ENCODE results near the gene GALNT17. TPM values are rescaled to one million over a fixed set of nuclear protein-coding genes. Genes with fewer than 3 reads are reported as not detected.

Gene GALNT17
- total RNA-seq, 3 donors from 2014 or later = 0.69 to 17.3 (median 1.6) TPM

- DNase-seq = no peak
- Histone ChIP-seq H3K36me3 (ENCODE audit: low read depth) (no peaks in the 10 kb centered on the region), H3K4me1 (ENCODE audit: low read depth) (no peaks in the 10 kb centered on the region), H3K9me3 (peaks cover 32% of the 10 kb centered on the region), H3K4me3 (no peak overlapping the region)
- TF ChIP-seq CTCF (IDR thresholded peaks at IDR 0.05) = no peak
- intact Hi-C loops (cut with DNase I, micrococcal nuclease) = no loop called here
- no peak for ATAC-seq
These were observed 14.3 kb downstream of the GALNT17 start for GRCh38 chr7:71145906-71146901.

DNA sequence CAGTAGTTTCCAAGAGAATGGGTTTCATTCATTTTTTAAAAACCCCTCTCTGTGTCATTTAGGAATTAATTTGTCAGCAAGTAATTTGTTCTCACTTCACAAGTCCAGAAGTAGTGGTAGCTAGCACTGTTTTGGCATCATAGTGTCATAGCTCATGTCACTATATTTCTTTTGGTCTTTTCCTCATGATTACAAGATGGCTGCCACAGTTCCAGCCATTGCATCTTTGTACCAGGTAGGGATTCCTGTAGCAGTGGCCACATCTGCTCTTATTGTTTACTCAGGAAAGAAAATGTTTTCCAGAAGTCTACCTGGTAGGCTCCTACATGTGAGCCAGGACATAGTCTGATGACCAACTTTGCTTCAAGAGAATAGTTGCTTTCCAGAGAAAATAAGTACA, 16.2 kb downstream of the GALNT17 start:
- intact Hi-C loops (cut with DNase I, micrococcal nuclease) = no loop called here

DNA sequence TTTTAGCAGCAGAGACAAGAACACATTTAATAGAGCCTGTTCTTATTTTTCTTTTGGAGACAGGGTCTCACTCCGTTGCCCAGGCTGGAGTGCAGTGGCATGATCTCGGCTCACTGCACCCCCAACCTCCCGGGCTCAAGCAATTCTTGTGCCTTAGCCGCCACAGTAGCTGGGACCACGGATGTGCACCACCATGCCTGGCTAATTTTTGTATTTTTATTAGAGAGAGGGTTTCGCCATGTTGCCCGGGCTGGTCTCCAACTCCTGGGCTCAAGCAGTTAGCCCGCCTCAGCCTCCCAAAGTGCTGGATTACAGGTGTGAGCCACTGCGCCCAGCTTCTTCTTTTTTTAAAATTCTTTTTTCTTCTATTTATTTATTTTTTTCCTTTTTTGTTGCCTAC, 23.3 kb downstream of the GALNT17 start:
- ATAC-seq = no peak
- no peak for TF ChIP-seq CTCF (IDR thresholded peaks at IDR 0.05)
- peaks cover 62% of the 10 kb centered on the region for H3K9me3 ChIP-seq
- no peak for DNase-seq
- intact Hi-C loops (cut with DNase I, micrococcal nuclease) = no loop called here
- no peaks in the 10 kb centered on the region for H3K4me1 ChIP-seq (ENCODE audit: low read depth)
- no peak overlapping the region for H3K4me3 ChIP-seq
- no peaks in the 10 kb centered on the region for H3K36me3 ChIP-seq (ENCODE audit: low read depth)

More for the DNA sequence above, 16.2 kb downstream of the GALNT17 start:
- no peak for DNase-seq
- no peaks in the 10 kb centered on the region for H3K36me3 ChIP-seq (ENCODE audit: low read depth)
- H3K9me3 ChIP-seq = peaks cover 35% of the 10 kb centered on the region
- TF ChIP-seq CTCF (IDR thresholded peaks at IDR 0.05) = no peak
- H3K4me1 ChIP-seq (ENCODE audit: low read depth) = no peaks in the 10 kb centered on the region
- H3K4me3 ChIP-seq = no peak overlapping the region
- no peak for ATAC-seq

DNA sequence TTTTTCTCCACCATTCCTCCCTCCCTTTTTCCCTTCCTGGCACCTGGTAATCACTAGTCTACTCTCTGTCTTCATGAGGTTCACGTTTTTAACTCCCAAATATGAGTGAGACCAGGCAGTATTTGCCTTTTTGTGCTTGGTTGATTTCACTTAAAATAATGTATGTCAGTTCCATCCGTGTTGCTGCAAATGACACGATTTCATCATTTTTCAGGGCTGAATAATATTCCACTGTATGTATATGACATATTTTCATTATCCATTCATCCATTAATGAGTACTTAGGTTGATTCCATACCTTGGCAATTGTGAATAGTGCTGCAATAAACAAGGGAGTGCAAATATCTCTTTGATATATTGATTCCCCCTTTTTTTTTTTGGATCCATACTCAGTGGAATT, 25.8 kb downstream of the GALNT17 start:
- DNase-seq (no peak), ATAC-seq (no peak)
- no peaks in the 10 kb centered on the region for H3K36me3 ChIP-seq (ENCODE audit: low read depth)
- H3K4me1 ChIP-seq (ENCODE audit: low read depth) = no peaks in the 10 kb centered on the region
- H3K4me3 ChIP-seq = no peak overlapping the region
- intact Hi-C loops (cut with DNase I, micrococcal nuclease) = no loop called here
- peaks cover 70% of the 10 kb centered on the region for H3K9me3 ChIP-seq
- TF ChIP-seq CTCF (IDR thresholded peaks at IDR 0.05) = no peak

- TF ChIP-seq CTCF (IDR thresholded peaks at IDR 0.05) = no peak
These were observed 33.8 kb downstream of the GALNT17 start for GRCh38 chr7:71165708-71166107.

More at GRCh38 chr7:71165708-71166107, 33.8 kb downstream of the GALNT17 start:
- H3K9me3 ChIP-seq = peaks cover 43% of the 10 kb centered on the region
- DNase-seq = no peak
- no peak overlapping the region for H3K4me3 ChIP-seq
- intact Hi-C loops (cut with DNase I, micrococcal nuclease) = no loop called here
- no peak for ATAC-seq
- H3K4me1 ChIP-seq (ENCODE audit: low read depth) = no peaks in the 10 kb centered on the region
- no peaks in the 10 kb centered on the region for H3K36me3 ChIP-seq (ENCODE audit: low read depth)
